Upper lobe of left lung (tissue), 6 donors: ENCODE results near the gene ATP6V1G3. TPM values are rescaled to one million over a fixed set of nuclear protein-coding genes. Genes with fewer than 3 reads are reported as not detected.

Source experiments
- ATAC-seq, 2 donors: fragments of 200-7000 bp; cut with Tn5 transposase; one replicate each; pipeline ENCODE4 v1.9.1; 2022; ENCODE audit warnings: mild to moderate bottlenecking in 2 of 2, moderate library complexity in 2 of 2; ENCODE audit not compliant: low FRiP score in 2 of 2
- DNase-seq, 2 donors: peaks; one replicate each; pipeline ENCODE4 v3.0.0-alpha.2; 2019 to 2020
- H3K27ac ChIP-seq, 4 donors: fragments of 200-600 bp; sonication (generic); one replicate each; pipeline ENCODE4 v1.5.1; 2016 to 2019
- H3K27me3 ChIP-seq, 4 donors: fragments of 200-600 bp; sonication (generic); one replicate each; pipeline ENCODE4 v1.5.1; 2017 to 2019
- H3K36me3 ChIP-seq, 4 donors: fragments of 200-600 bp; sonication (generic); one replicate each; pipeline ENCODE4 v1.5.1; 2016 to 2019
- H3K4me1 ChIP-seq, 4 donors: fragments of 200-600 bp; sonication (generic); one replicate each; pipeline ENCODE4 v1.5.1; 2018 to 2019
- H3K4me3 ChIP-seq, 4 donors: fragments of 200-600 bp; sonication (generic); one replicate each; pipeline ENCODE4 v1.5.1; 2017 to 2019; ENCODE audit warnings: mild to moderate bottlenecking in 2 of 4, moderate library complexity in 1 of 4
- H3K9me3 ChIP-seq, 4 donors: fragments of 200-600 bp; sonication (generic); one replicate each; pipeline ENCODE4 v1.5.1; 2018 to 2019
- CTCF ChIP-seq, 6 experiments: fragments of 450-650 bp in 4 of 6; fragments of 200-600 bp in 2 of 6; sonication (generic) in 2 of 6; IDR thresholded peaks; one replicate each; pipeline ENCODE4 v1.5.1; 2016 to 2019; ENCODE audit warnings: antibody characterized with exemption in 6 of 6
- EP300 ChIP-seq, 4 donors: sonication (generic); formaldehyde crosslinking; IDR thresholded peaks; one replicate each; pipeline ENCODE4 v1.5.1; 2017; ENCODE audit warnings: antibody characterized with exemption in 4 of 4, control low read depth in 2 of 4
- POLR2A ChIP-seq, 4 donors: fragments of 450-650 bp; IDR thresholded peaks; one replicate each; pipeline ENCODE4 v1.5.1; 2016 to 2017; ENCODE audit warnings: antibody characterized with exemption in 4 of 4, mild to moderate bottlenecking in 2 of 4
- POLR2AphosphoS5 ChIP-seq, 2 donors: sonication (generic); formaldehyde crosslinking; IDR thresholded peaks; one replicate each; pipeline ENCODE4 v1.5.1; 2017; ENCODE audit warnings: antibody characterized with exemption in 2 of 2
- WGBS, 2 donors: methylation state at CpG; one replicate each; pipeline ENCODE4 v1.1.5; 2017 to 2018; 5-methylcytosine and 5-hydroxymethylcytosine counted together
- total RNA-seq, 6 donors: library from RNA; depleted of rRNA in 4 of 6; stranded (reverse); fragments of >200 nt in 4 of 6; gene quantifications; one replicate each; pipeline versions ENCODE4 v1.1.0 to v1.2.1, GENCODE V29; 2016 to 2021
- donor health status: DM: no; HTN: no; CAD: no; lungs with moderate emphysema.
- donor health status: DM: no; HTN: yes; CAD: no; lungs with severe emphysema.

The ATP6V1G3 gene
- total RNA-seq, 6 donors from 2014 or later, result not detected

DNA sequence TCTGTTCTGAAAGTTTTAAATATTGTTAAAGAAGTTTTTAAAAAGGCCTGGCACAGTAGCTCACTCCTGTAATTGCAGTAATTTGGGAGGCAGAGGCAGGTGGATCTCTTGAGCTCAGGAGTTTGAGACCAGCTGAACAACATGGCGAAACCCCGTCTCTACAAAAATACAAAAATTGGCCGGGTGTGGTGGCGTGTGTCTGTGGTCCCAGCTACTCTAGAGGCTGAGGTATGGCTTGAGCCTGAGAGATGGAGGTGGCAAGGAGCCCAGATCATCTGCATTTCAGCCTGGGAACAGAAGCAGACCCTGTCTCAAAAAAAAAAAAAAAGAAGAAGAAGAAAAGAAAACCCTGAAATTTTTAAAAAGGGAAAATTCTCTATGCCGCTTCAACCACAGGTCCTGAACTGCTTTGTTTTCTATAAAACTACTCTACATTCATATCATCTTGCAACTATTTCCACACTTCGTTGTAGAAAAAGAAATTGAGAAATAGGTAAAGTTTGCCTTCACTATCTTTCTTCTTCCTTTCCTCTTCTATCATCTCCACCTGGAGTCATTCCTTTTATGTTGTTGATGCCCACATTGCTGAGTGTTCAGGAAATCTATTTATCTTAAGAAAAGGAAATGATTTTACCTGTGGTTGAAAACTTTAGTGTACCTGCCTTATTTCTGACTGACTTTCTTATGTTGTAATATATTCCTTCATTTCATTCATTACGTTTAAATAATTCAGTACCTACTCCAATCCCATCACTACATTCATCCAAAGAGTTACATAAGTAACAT lies 1.7 kb downstream of the ATP6V1G3 start:
- Histone ChIP-seq H3K4me3 (no peak overlapping the region), H3K4me1 (no peaks in the 10 kb centered on the region), H3K36me3 (no peaks in the 10 kb centered on the region), H3K9me3 (no peaks in the 10 kb centered on the region), H3K27ac (no peak overlapping the region), H3K27me3 (no peaks in the 10 kb centered on the region)
- 92% methylated on average over 7 of the region's 7 CpGs for WGBS, 2 donors
- TF ChIP-seq EP300 (IDR thresholded peaks at IDR 0.05) (no peak), POLR2A (IDR thresholded peaks at IDR 0.05) (no peak), CTCF (IDR thresholded peaks at IDR 0.05) (no peak), POLR2AphosphoS5 (IDR thresholded peaks at IDR 0.05) (no peak)
- DNase-seq, result no peak
- ATAC-seq, result no peak

DNA sequence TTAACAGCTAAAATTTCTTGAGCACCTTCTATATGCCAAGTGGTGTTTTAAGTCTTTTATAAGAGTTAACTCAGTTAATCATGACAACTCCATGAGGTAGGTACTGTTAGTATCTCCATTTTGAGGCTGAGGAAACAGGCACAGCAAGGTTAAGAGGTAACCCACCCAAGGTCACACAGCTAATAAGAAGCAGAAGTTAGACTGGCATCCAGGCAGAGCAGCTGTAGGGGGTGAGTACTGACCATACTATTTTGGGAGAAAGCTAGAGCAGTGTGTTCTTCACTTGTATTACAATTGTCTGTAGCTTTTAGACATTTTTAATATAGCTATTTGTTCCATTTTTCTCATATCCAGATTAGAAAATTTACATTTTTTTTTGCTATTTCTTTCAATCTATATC lies 4.8 kb downstream of the ATP6V1G3 start:
- H3K36me3 ChIP-seq, result no peaks in the 10 kb centered on the region
- no peak overlapping the region for H3K27ac ChIP-seq
- TF ChIP-seq CTCF (IDR thresholded peaks at IDR 0.05) (no peak), POLR2A (IDR thresholded peaks at IDR 0.05) (no peak), EP300 (IDR thresholded peaks at IDR 0.05) (no peak), POLR2AphosphoS5 (IDR thresholded peaks at IDR 0.05) (no peak)
- H3K9me3 ChIP-seq, result no peaks in the 10 kb centered on the region
- DNase-seq, result no peak
- no peaks in the 10 kb centered on the region for H3K4me1 ChIP-seq
- ATAC-seq, result no peak
- no peaks in the 10 kb centered on the region for H3K27me3 ChIP-seq
- no peak overlapping the region for H3K4me3 ChIP-seq

DNA sequence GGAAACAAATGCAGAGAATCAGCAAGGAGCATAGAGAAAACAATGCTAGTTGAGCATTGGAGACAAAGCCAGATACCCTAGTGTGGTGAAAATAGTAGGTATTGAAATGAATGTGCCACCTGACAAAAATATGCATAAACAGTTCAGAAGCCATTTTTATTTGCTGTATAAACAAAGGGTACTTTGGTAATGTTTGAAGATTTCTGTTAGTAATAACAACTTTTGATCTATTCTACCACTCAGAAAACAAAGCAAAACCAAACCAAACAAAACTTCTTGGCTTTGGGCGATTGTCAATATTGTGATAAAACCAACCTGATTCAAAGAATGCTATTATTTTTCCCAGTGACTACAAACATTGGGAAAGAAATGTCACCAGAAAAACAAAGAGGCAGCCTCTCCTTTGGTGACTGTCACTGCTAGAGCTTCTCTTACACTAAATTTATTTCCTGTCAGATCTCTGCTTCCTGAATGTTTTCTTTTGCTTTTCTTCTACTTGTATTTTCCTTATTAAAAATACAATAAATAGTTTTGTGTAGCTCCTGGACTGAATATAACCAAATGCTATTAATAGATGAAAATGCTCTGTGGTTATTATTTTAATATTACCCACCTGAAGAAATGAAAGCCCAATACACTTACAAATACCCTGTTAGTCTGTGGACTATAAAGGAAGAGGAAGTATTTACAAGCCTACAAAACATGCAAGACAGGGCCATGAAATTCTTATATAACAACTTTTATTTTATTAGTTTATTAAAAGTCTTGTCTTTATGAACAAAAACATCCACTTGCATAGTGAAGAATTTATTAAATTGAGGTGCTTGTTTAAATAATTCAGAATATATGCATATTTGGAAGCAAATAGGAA lies 5.7 kb downstream of the ATP6V1G3 start:
- 65 to 71% methylated on average over 1 of the region's 1 CpG for WGBS, 2 donors
- no peaks in the 10 kb centered on the region for H3K9me3 ChIP-seq

GRCh38 chr1:198531891-198532290 lies 8.6 kb downstream of the ATP6V1G3 start:
- no peaks in the 10 kb centered on the region for H3K36me3 ChIP-seq
- no peak overlapping the region for H3K4me3 ChIP-seq
- no peak overlapping the region for H3K27ac ChIP-seq
- no peaks in the 10 kb centered on the region for H3K9me3 ChIP-seq
- peaks cover 0 to 5% (median 0%) of the 10 kb centered on the region in 4 donors for H3K4me1 ChIP-seq
- DNase-seq (no peak), ATAC-seq (no peak)
- H3K27me3 ChIP-seq, result no peaks in the 10 kb centered on the region
- TF ChIP-seq EP300 (IDR thresholded peaks at IDR 0.05), result no peak
- no peak for TF ChIP-seq POLR2A (IDR thresholded peaks at IDR 0.05)
- 88 to 93% methylated on average over 3 of the region's 3 CpGs for WGBS, 2 donors

More for the DNA sequence above, 5.7 kb downstream of the ATP6V1G3 start:
- no peak overlapping the region for H3K4me3 ChIP-seq
- no peaks in the 10 kb centered on the region for H3K4me1 ChIP-seq
- H3K27ac ChIP-seq, result no peak overlapping the region
- no peak for TF ChIP-seq CTCF (IDR thresholded peaks at IDR 0.05)
- no peaks in the 10 kb centered on the region for H3K36me3 ChIP-seq
- ATAC-seq (no peak), DNase-seq (no peak)
- no peaks in the 10 kb centered on the region for H3K27me3 ChIP-seq

DNA sequence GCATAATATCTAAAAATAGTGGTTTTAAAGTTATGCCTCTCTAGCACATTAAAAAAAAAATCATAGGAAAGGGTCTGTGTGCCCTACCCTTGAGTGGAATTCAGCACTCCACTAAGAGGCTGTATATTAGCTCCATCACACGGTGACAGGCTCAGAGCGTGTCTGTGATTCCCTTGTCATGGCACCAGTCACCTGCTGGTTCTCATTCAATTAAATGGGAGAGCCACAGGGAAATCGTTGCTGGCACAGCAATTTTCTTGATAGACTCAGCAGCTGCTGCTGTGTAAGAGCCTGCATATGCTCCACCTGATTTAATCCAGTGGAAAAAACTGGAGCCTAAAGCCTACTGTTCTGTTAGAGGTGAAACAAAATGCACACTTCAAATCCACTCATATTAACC lies 9.5 kb downstream of the ATP6V1G3 start:
- no peak overlapping the region for H3K27ac ChIP-seq
- no peak for TF ChIP-seq CTCF (IDR thresholded peaks at IDR 0.05)
- no peak for TF ChIP-seq EP300 (IDR thresholded peaks at IDR 0.05)
- no peak for TF ChIP-seq POLR2AphosphoS5 (IDR thresholded peaks at IDR 0.05)
- TF ChIP-seq POLR2A (IDR thresholded peaks at IDR 0.05), result no peak
- no peak overlapping the region for H3K4me3 ChIP-seq
- no peaks in the 10 kb centered on the region for H3K9me3 ChIP-seq
- H3K4me1 ChIP-seq, result peaks cover 0 to 5% (median 0%) of the 10 kb centered on the region in 4 donors
- H3K36me3 ChIP-seq, result no peaks in the 10 kb centered on the region
- no peak for DNase-seq
- no peaks in the 10 kb centered on the region for H3K27me3 ChIP-seq
- 57 to 61% methylated on average over 3 of the region's 3 CpGs for WGBS, 2 donors
- no peak for ATAC-seq
